Urinary bladder (tissue), 4 donors: Measurements from ENCODE around the gene NKAIN2. TPM values are rescaled to one million over a fixed set of nuclear protein-coding genes. Genes with fewer than 3 reads are reported as not detected.
"Not testable (repeated sequence)": the region's sequence is repeated elsewhere in the genome, so short reads cannot be mapped to it uniquely, and the experiment has no call there.

ENCODE experiments used
- DNase-seq: peaks from one replicate; pipeline ENCODE4 v3.0.0-alpha.2; 2015; ENCODE audit errors: extremely low spot score
- H3K27ac ChIP-seq: one replicate; pipeline ENCODE4 v1.5.1; 2013; ENCODE audit warnings: low read depth, mild to moderate bottlenecking, moderate library complexity
- H3K36me3 ChIP-seq: one replicate; pipeline ENCODE4 v1.6.1; 2013; ENCODE audit warnings: mild to moderate bottlenecking, moderate library complexity; ENCODE audit not compliant: insufficient read depth
- H3K4me1 ChIP-seq: one replicate; pipeline ENCODE4 v1.6.1; 2013; ENCODE audit warnings: mild to moderate bottlenecking, moderate library complexity; ENCODE audit not compliant: insufficient read depth
- H3K4me3 ChIP-seq: one replicate; pipeline ENCODE4 v1.5.1; 2013; ENCODE audit warnings: low read depth, low read length
- WGBS: extraction: QIAGEN DNeasy Blood & Tissue Kit; methylation state at CpG from one replicate; pipeline ENCODE4 v1.1.7; 2013; 5-methylcytosine and 5-hydroxymethylcytosine counted together
- polyA plus RNA-seq: library from polyadenylated mRNA; stranded (reverse); fragments of 200-250 nt; gene quantifications from one replicate; pipeline ENCODE4 v1.2.3, GENCODE V29; 2013
- total RNA-seq: library from RNA; depleted of rRNA; stranded (reverse); fragments of >200 nt; gene quantifications from one replicate; pipeline ENCODE4 v1.2.3, GENCODE V29; 2014
- donor health status: healthy with polysubstance abuse.
- donor health status: healthy.

Gene NKAIN2
- total and polyA plus RNA-seq, 2 donors, result 0.24 to 1.7 TPM

- Histone ChIP-seq H3K4me1 (no peaks in the 10 kb centered on the region), H3K4me3 (no peak overlapping the region), H3K27ac (no peak overlapping the region), H3K36me3 (no peaks in the 10 kb centered on the region)
- DNase-seq, result no peak
Measured at GRCh38 chr6:123972600-123973294, 169.1 kb downstream of the NKAIN2 start.

GRCh38 chr6:123980311-123980710 lies 176.6 kb downstream of the NKAIN2 start:
- no peaks in the 10 kb centered on the region for H3K36me3 ChIP-seq
- no peak for DNase-seq
- 37% methylated on average over 2 of the region's 2 CpGs for WGBS
- no peak overlapping the region for H3K27ac ChIP-seq
- H3K4me3 ChIP-seq, result no peak overlapping the region
- H3K4me1 ChIP-seq, result no peaks in the 10 kb centered on the region

- WGBS, result 96% methylated on average over 4 of the region's 4 CpGs
- Histone ChIP-seq H3K4me1 (no peaks in the 10 kb centered on the region), H3K36me3 (no peaks in the 10 kb centered on the region), H3K27ac (no peak overlapping the region), H3K4me3 (no peak overlapping the region)
- no peak for DNase-seq
Measured at GRCh38 chr6:123986938-123987337, 183.3 kb downstream of the NKAIN2 start.

DNA sequence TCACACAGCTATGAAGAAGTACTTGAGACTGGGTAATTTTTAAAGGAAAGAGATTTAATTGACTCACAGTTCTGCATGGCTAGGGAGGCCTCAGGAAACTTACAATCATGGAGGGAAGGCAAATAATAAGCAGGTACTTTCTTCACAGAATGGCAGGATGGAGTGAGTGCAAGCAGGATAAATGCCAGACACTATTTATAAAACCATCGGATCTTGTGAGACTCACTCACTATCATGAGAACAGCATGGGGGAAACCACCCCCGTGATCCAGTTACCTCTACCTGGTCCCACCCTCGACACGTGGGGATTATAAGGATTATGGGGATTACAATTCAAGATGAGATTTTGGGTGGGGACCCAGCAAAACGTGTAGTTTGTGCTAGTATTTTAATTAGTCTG lies 186.3 kb downstream of the NKAIN2 start:
- not testable (repeated sequence) for H3K36me3 ChIP-seq, H3K4me3 ChIP-seq, H3K27ac ChIP-seq, DNase-seq, H3K4me1 ChIP-seq
- 48% methylated on average over 5 of the region's 5 CpGs for WGBS

DNA sequence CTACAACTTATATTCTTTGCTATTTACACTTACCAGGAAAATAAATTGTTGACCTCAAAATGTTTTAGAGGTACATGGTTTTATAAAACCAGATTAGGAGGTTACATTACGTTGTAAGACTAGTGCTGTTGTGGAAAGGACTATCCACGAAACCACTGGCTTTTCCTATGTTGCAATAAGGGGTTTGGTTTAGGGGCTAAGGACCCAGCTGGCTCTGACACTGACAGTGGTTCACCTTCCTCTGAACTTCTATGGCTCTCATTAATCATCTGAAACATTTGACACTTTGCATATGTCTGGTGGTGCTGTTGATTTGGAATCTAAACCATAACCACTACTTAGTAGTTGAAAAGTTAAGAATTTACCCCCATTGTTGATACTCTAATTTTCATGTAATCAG lies 186.7 kb downstream of the NKAIN2 start:
- WGBS, result 78% methylated on average over 2 of the region's 2 CpGs
- no peaks in the 10 kb centered on the region for H3K4me1 ChIP-seq
- H3K36me3 ChIP-seq, result no peaks in the 10 kb centered on the region
- H3K4me3 ChIP-seq, result no peak overlapping the region
- DNase-seq, result no peak
- H3K27ac ChIP-seq, result no peak overlapping the region

DNA sequence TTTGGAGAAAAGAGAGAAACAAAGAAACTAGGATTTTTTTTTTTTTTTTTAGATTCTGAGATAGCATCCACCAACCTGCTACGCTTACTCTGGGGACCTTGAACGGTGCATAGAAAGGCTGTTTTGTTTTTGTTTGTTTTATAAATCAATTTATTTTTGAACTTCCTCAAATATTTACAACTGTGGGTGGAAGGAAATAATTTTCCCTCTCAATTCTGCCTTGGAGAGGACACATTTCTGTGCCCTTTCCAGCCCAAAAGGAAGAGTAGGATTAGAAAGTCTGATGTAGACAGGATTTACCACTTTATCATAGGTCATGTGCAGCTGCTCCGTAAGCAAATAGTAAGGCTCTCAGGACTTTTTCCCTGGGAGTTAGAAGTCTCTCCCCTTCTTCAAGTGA lies 190.5 kb downstream of the NKAIN2 start:
- DNase-seq, result no peak
- 67% methylated on average over 3 of the region's 3 CpGs for WGBS
- Histone ChIP-seq H3K4me3 (no peak overlapping the region), H3K4me1 (no peaks in the 10 kb centered on the region), H3K27ac (no peak overlapping the region), H3K36me3 (no peaks in the 10 kb centered on the region)

DNA sequence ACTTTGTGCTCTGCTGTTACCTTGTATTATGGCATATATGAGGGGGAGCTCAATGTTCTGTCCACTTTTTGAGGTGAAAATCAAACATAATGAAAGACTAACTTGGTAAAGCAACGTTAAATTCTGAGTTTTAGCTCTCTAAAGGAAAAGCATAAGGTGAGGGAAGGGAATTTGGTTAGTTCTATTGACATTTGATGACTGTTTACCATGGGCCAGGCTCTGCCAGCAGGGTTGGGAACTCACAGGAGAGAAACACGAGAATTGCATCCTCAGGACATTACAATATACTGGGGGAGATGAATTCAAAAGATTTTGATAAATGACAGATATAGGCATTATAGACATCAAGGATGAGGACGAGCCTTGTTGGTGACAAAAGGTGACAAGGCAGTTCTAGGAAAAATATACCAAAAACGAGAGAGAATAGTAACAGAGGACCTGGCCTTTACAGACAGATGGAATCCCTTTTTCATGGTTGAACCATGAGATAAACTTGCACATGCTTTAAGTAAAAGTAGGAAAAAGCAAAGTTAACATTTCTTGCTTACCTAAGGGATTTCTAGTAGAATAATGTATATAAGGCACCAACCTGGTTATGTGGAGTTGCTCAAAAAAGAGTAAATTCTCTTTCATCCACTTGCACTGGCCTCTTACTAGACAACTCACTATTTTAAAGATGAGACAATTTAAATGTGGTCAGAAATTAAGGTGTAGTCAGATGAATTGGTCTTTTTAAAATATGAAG lies 191.4 kb downstream of the NKAIN2 start:
- Histone ChIP-seq H3K27ac (no peak overlapping the region), H3K4me3 (no peak overlapping the region), H3K36me3 (no peaks in the 10 kb centered on the region), H3K4me1 (no peaks in the 10 kb centered on the region)
- DNase-seq, result no peak
- 72% methylated on average over 4 of the region's 4 CpGs for WGBS

- Histone ChIP-seq H3K36me3 (no peaks in the 10 kb centered on the region), H3K27ac (no peak overlapping the region), H3K4me1 (no peaks in the 10 kb centered on the region), H3K4me3 (no peak overlapping the region)
- WGBS, result 47% methylated on average over 3 of the region's 3 CpGs
- DNase-seq, result no peak
Measured at GRCh38 chr6:123997223-123997622, 193.6 kb downstream of the NKAIN2 start.

DNA sequence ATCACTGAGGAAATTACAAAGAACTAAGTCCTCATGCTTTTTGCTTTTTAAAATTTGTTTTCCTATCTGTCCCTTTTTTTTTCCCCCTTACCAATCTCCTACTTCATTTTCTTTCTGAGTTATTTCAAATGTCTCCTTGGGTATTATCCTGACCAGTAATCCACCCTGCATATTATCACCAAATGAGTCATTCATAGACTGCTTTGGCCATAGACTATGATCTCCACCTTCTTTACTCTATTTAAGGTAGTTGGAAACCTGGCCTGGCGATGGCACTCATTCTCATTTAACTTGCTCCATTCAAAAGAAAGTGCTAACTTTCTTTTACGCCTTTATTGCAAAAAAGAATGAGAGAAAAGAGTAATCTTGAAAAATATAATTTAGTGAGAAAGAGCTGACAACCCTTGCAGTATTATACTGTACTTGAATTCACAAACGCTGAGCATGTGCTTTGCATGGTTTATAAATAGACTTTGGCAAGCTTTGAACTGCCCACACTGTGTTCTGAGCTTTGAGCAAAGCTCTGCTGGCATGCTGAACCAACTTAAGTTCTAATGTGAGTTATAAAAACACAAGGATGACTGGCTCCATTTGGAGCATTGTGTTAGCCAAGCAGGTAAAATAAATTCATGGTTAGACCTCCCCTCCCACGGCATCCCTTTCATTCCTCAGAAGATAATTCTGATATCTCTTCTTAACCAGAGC lies 198.9 kb downstream of the NKAIN2 start:
- WGBS, result 50% methylated on average over 4 of the region's 4 CpGs
- DNase-seq, result no peak
- H3K4me1 ChIP-seq, result no peaks in the 10 kb centered on the region
- no peaks in the 10 kb centered on the region for H3K36me3 ChIP-seq
- no peak overlapping the region for H3K4me3 ChIP-seq
- no peak overlapping the region for H3K27ac ChIP-seq

DNA sequence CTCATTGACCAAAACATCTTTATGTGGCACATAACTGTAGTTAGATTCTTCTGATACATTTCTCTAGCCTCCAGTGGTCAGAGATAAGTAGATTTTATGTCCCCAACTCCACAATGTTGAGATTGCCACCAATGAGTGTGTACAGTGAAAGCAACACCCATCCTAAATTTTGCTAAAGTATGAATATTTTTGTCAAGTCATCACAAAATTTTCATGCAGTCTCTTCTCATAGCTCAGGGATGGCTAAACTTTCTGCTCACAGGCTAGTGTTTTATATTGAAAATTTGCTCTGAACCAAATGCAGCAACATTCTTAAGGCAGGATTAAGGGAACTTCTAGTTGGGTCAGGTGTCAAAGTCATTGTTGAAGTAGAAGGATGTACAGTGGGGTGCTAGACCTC lies 203.6 kb downstream of the NKAIN2 start:
- no peaks in the 10 kb centered on the region for H3K4me1 ChIP-seq
- DNase-seq, result no peak
- no peak overlapping the region for H3K27ac ChIP-seq
- H3K36me3 ChIP-seq, result no peaks in the 10 kb centered on the region
- H3K4me3 ChIP-seq, result no peak overlapping the region

DNA sequence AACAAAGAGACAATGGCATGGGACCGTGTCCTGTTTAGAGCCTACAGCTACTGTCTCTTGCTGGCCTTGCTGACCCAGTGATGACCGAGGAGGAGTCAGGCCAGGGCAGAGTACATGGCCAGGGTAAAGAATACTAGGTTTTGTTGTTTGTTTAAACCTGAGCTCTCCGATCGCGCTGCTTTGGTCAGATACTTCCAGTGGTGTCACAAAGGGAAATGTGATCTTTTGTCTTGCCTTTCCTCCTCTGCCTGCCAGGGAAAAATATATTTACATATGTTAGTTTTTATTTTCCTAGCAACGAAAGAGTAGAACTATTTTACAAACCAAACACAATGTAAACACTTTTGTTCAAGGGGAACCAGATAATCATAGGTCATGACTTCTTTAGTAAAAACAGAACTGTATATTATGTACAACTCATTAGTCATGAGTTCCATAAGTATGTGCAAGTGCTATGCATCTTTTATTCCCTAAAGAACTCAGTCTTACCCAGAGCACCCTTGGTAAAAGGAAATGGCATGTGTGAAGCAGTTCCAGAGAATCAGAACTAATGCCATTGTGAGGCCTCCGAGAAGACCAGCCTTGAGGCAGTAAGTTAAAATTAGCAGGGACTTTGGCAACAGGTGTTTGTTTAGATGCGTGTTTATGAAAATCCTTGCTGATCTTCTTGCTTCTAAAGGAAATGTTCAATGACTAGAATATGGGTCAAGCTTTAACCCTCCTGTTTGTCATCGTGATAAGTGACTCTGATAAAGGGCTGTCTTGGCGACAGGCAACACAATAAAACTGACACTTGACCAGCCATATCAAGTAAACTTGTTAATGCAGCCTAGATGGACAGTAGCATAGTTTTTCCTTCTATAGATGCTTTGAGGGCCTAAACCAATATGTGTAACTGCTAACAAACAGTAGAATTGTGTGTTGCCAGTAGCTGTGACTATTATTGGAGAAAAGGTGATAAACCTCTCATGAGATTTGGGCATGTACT lies 204.6 kb downstream of the NKAIN2 start:
- Histone ChIP-seq H3K36me3 (no peaks in the 10 kb centered on the region), H3K4me1 (no peaks in the 10 kb centered on the region), H3K4me3 (no peak overlapping the region), H3K27ac (no peak overlapping the region)
- WGBS, result 40% methylated on average over 10 of the region's 10 CpGs
- no peak for DNase-seq

GRCh38 chr6:124008988-124009765 lies 205.5 kb downstream of the NKAIN2 start:
- H3K4me1 ChIP-seq, result no peaks in the 10 kb centered on the region
- H3K4me3 ChIP-seq, result no peak overlapping the region
- no peak overlapping the region for H3K27ac ChIP-seq
- no peak for DNase-seq
- no peaks in the 10 kb centered on the region for H3K36me3 ChIP-seq
- WGBS, result 71% methylated on average over 6 of the region's 6 CpGs

- Histone ChIP-seq H3K4me1 (no peaks in the 10 kb centered on the region), H3K4me3 (no peak overlapping the region), H3K36me3 (no peaks in the 10 kb centered on the region), H3K27ac (no peak overlapping the region)
- no peak for DNase-seq
Measured at GRCh38 chr6:124010574-124010973, 206.9 kb downstream of the NKAIN2 start.
